HG03342 (cell line): ENCODE results near the gene PPP4R1.

ENCODE experiments used
- ATAC-seq: cut with Tn5 transposase; IDR thresholded peaks from one replicate; pipeline ENCODE4 v1.9.1; 2021; ENCODE audit warnings: mild to moderate bottlenecking, moderate library complexity; ENCODE audit not compliant: unreplicated experiment

PPP4R1 gene

DNA sequence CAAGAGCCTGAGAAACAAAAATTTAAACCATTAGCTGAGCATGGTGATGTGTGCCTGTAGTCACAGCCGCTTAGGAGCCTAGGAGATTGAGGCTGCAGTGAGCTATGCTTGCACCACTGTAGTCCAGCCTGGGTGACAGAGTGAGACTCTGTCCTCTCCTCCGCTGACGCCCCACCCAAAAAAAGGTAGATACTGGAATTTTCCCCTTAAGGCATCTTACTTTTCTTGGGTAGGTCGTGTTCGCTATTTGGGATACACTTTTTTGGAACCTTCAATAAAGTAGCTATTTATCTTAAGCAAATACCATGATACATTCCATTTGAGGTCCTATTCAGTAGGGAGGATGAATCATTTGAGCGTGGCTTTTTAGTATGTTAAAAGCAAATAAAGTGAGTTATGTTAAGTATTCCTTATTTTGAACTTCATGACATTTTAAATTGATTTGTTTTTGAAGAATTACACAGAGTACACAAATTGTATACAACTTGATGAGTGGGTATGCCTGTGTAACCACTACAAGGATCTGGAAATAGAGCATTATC lies 100.3 kb downstream of the PPP4R1 start:
- ATAC-seq, result no peak

- no peak for ATAC-seq
These were observed 105.8 kb downstream of the PPP4R1 start for GRCh38 chr18:9508446-9509025.

GRCh38 chr18:9507565-9508088 lies 106.7 kb downstream of the PPP4R1 start:
- ATAC-seq, result no peak

GRCh38 chr18:9506046-9506792 lies 108.1 kb downstream of the PPP4R1 start:
- no peak for ATAC-seq
